ENCODE measurements around the gene CNOT11.

DNA sequence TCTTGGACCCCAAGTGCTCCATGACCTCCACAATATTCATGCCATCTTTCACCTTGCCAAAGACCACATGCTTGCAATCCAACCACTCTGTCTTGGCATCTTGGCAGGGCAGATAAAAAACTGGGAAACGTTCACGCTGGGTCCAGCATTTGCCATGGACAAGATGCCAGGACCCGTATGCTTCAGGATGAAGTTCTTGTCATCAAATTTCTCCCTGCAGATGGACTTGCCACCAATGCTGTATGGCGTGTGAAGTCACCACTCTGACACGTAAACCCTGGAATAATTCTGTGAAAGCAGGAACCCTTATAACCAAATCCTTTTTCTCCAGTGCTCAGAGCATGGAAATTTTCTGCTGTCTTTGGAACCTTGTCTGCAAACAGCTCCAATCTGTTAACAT lies 21.5 kb downstream of the CNOT11 start:
- no peak for TF ChIP-seq POLR2A (IDR thresholded peaks at IDR 0.05)
- TF ChIP-seq, protein P1, sequence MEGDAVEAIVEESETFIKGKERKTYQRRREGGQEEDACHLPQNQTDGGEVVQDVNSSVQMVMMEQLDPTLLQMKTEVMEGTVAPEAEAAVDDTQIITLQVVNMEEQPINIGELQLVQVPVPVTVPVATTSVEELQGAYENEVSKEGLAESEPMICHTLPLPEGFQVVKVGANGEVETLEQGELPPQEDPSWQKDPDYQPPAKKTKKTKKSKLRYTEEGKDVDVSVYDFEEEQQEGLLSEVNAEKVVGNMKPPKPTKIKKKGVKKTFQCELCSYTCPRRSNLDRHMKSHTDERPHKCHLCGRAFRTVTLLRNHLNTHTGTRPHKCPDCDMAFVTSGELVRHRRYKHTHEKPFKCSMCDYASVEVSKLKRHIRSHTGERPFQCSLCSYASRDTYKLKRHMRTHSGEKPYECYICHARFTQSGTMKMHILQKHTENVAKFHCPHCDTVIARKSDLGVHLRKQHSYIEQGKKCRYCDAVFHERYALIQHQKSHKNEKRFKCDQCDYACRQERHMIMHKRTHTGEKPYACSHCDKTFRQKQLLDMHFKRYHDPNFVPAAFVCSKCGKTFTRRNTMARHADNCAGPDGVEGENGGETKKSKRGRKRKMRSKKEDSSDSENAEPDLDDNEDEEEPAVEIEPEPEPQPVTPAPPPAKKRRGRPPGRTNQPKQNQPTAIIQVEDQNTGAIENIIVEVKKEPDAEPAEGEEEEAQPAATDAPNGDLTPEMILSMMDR (IDR thresholded peaks at IDR 0.05): no peak
